Activated CD4-positive, alpha-beta T cell treated with anti-CD3 and anti-CD28 coated beads for 48 hours (primary cell): ENCODE measurements around the gene ZBTB12.

Source experiments
- DNase-seq: peaks from one replicate; pipeline ENCODE4 v3.0.0-alpha.2; 2020

The ZBTB12 gene

DNA sequence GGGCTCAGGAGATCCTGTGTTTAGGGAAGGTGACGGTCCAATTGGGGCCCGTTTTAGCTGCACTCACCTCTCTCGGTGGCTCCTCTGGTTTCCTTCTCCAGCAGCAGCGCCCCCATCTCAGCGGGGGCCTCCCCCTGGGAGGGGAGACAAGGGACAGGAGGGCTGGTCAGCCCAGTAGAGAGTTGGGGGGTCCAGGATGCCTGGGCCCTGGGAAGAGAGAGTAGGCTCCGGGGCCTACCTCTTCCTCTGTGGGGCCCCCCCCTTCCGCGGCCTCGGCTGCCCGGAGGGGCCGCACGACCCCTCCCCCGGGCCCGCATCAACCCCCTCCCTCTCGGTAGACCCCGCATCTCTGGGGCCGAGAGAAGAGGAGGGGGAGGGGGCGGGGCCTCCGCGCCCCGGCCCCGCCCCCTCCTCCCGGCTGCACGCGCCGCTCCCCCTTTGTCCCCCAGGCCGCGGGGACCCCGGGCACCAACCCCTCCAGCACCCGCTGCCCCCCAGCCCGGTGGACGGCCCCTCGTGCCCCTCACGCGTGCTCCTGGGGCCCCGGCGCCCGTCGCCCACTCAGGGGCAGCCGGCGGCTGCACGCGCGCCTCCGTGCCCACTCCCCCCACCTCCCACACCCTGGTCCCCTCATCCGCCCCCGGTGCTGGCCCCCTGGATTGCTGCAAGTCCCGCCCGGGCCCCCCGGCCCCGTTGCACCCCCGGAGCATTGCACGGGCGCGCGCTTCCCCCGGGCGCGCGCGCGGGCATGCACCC is 4.9 kb downstream of the ZBTB12 start:
- DNase-seq = no peak

DNA sequence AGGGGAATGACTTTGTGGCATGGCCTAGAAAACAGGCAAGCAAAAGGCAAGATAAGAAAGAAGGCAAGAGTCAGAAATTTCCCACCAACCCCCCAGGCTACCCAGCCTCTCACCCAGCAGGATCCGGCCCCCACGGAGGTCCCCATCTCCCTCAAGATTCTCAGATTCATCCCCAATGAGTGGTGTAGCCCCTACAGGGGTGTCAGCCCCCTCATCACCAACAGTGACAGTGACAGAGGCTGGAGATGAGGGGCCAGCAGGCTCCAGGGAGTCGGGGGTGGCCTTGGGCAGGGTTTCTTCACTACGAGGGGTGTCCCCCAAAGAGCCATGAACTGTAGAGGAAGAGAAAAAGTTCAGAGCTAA is 5.4 kb downstream of the ZBTB12 start:
- no peak for DNase-seq

GRCh38 chr6:31892821-31893220 is 9.1 kb downstream of the ZBTB12 start:
- no peak for DNase-seq

DNA sequence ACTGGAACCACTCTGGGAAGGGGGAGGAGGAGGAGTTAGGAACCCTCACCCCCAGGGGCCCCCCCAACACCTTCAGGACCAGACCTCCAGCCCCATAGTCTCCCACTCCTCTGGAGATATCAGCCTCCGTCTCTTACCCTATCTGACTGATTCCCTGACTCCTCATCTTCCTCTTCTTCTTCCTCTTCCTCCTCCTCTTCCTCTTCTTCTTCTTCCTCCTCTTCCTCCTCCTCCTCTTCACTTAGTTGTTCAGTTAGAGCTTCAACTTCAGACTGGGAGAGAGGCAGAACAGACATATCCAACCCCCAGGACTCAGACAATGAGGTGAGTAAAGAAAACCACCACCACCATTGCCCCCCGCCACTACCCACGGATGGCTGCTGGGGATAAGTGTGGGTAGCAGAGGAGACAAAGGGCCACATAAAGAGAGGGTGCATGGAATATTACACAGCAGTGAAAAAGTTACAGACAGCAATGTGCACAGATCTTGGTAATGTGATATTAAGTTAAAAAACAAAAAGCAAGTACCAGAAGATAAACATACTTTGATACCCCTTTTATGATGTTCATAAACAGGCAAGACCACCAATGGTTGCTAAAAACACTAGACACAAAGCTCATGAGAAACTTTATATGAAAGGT is 12.4 kb downstream of the ZBTB12 start:
- no peak for DNase-seq

DNA sequence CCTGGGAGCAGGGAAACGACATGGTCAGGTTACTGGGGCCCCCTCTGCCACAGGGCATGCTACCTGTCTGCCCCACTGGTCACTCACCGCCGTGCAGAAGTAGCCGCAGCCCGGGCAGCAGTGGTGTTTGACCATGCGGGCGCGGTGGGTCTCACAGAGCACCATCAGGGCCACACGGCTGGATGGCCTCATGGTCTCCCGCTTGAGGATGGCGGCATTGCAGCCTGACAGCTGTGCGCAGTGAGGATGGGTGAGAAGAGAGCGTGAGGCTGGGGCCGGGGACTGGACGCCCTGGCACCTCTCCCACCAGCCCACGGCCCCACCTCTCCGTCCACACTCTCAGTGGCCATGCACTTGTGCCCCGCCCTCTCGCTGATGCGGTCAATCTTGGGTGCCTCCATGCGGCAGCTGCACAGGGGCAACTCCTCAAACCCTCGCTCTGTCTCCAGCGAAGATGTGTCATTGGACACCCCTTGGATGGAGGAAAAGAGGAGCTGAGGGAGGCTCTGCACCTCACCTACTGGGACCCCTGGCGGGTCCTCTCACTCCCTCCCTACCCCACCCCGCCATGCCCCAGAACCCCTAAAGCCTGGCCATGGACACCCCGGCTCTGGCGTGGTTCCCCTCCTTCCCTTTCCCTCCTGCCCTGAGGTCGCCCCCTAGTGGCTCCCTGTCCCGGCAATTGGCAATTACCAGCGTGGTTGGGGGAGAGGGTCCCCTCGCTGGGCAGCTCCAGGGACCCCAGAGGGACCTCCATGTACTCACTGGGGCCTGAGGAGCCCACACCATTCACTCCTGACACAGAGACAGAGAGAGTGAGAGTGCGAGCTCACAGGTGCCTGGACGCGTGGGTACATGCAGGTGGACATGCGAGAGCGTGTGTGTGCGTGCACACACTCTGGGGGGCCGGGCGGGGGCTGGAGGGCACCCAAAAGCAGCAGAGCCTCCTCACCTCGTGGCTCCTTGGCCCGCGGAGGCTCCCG is 13.3 kb downstream of the ZBTB12 start:
- peak; percentile 73 for DNase-seq

GRCh38 chr6:31887173-31888007 is 14.5 kb downstream of the ZBTB12 start:
- no peak for DNase-seq

- no peak for DNase-seq
These were observed 15.3 kb downstream of the ZBTB12 start for GRCh38 chr6:31886541-31886991.

- no peak for DNase-seq
These were observed 17.3 kb downstream of the ZBTB12 start for GRCh38 chr6:31884528-31885035.

DNA sequence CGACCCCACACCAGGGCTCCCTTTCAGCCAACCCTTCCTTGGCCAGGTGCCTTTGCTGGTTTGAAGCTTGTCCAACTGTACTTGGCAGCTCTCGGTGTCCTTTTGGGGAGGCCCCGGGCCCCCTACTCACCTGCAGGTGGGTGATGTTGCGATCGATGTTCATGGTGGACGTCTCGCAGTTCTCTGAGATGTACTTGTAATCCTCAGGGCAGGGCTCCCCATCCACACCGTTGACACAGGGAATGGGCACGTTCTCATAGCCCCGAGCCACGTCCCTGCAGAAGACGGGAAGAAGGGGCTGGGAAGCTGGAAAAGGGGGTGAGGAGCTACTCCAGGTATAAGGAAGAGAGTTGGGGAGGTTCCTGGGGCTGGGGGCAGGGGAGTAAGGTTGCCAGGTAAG is 18.2 kb downstream of the ZBTB12 start:
- no peak for DNase-seq

DNA sequence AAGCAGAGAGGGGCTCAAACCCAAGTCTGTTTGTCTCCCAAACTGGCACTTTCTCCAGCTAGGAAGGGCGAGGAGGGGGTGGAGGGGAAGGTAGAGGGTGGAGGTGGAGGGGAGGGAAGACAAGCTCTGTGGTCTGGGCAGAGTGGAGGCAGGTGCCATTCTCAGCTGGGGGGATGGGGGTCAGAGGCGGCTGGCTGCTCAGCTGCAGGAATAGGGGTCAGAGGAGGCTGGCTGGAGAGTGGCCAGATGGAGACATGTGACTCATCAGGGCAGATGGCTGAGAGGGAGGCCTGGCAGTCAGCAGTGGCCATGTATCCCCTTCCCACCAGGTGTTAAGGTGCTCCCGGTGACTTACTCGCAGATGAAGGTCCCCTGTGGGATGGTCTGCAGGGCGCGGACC is 19.5 kb downstream of the ZBTB12 start:
- DNase-seq = no peak

DNA sequence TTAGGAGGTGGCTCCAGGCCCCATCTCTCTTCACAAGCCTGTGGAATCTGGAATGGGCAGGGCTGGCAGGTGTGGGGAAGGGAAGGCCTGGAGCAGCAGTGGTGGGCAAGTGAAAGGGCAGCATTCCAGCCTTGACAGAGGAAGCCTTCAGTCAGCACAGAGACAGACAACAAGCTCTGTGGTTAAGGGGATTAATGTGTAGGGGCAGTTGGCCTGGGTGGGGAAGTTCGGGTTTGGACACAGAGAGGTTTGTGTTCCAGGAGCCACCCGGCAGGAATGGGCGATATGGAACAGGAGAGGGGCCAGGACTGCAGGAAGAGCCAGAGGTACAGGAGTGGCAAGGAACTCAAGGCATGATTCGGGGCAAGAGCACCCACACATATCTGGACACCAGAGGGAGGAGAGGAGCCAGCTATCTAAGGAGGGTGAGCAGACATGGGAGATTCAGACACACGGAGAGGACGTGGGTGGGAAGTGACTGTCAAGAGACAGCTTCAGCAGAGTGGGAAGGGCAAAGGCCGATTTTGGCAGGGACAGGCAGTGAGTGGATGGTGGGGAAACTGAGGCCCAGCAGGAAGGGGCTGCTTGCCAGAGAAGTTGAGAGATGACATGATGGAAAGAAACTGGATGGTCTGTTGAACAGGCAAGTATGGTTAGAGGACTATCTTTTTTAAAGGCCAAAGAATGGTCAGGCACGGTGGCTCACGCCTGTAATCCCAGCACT is 20.6 kb downstream of the ZBTB12 start:
- DNase-seq = no peak

- DNase-seq = no peak
These were observed 21.3 kb downstream of the ZBTB12 start for GRCh38 chr6:31880616-31881015.

DNA sequence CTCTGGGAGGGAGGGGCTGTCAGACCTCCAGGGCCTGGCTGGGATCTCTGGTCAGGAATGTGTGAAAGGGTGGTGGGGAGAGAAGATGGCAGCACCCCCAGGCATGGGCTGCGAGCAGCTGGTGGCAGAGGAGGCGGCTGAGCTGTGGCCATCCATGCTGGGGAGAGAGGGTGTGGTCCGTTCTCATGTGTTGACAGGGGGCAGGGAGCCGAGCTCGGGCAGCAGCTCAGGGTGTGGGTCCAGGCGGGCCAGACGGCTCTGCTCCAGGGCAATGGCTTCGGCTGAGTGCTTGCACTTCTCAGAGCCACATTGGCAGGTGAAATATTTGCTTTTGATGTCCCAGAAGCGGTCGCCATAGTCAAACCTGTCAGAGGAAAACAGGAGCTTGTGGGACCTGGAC is 22.0 kb downstream of the ZBTB12 start:
- DNase-seq = no peak

DNA sequence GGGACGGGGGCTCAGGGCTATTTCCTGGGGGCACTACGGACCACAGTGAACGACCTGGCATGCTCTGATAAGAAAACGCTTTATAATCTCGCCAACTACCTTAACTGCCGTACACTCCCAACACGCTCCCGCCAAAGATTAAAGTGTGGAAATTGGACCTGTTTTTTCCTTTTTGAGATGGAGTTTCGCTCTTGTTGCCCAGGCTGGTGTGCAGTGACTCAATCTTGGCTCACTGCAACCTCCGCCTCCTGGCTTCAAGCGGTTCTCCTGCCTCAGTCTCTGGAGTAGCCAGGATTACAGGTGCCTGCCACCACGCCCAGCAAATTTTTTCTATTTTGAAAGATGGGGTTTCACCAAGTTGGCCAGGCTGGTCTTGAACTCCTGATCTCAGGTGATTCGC is 22.7 kb downstream of the ZBTB12 start:
- DNase-seq = no peak

DNA sequence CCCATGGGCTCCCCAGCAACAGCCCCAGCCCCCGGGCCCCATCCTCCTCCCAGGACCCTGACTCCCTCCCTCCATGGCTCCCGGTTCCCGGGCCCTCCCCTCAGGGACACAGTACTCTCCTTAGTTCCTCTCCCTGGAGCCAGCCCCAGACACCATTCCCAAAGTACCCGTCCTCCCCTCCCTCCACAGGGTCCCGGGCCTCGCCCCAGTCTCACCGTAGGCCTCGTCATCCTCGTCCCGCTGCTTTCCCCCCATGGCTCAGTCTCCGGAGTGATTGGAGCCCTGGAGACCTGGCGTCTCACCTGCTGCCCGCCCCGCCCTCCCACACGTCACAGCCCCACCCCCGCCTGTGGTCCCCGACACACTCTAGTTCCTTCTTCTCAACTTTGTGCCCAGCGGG is 23.2 kb downstream of the ZBTB12 start, which contains the start of gene SLC44A4:
TSS of gene SLC44A4 (minus strand) at position 272 of the 400 bp plus-strand sequence. CDS start at position 255, 17 bp downstream.
- no peak for DNase-seq

GRCh38 chr6:31878222-31878621 is 23.7 kb downstream of the ZBTB12 start:
- DNase-seq = no peak

GRCh38 chr6:31877651-31878161 is 24.2 kb downstream of the ZBTB12 start:
- DNase-seq = no peak

DNA sequence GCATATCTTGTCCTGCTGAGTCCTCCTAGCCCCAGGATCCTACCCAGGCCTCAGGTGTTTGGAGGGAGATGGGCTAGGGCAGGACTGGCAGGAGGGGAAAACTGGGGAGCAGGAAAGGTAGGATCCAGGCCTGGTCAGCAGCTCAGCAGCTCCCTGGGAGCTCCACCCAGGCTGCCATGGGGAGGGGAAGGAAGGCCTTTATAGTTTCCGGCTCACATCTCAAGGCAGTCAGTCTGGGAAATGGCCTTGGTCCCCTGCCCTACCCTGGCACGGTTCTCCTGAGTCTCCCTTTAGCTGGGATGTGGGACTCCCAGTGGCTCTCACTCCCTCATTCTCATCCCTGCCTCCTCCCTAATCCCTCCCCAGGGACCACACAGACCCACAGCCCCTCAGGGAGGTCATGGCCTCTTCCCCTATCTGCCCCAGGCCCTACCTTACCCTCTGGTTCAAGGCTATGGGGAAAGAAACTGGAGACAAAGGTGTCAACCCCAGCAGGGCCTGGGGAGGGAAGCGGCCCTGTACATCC is 24.7 kb downstream of the ZBTB12 start:
- no peak for DNase-seq

GRCh38 chr6:31876357-31876756 is 25.5 kb downstream of the ZBTB12 start:
- no peak for DNase-seq

DNA sequence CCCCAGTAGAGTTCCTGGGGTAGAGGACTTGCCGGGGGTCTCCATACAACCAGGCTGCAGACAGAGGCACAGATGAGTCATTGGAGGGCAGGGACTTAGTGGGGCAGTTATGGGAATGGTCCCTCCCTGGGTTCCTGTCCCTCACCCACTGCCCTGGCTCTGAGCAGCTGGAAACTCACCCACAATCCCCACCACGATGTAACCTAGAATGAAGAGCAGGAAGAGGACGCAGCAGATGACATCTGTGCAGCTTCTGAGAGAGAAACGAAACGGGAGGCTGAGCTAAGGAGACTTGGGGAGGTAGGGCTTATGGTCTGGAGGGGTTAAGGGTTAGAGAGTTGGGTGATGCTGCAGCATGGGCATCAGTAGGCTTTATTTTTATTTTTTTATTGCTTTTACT is 26.0 kb downstream of the ZBTB12 start:
- no peak for DNase-seq
